Retinal pigment epithelial cell (primary cell): ENCODE results near the gene MYO1H.

Source experiments
- DNase-seq: peaks from one replicate; pipeline ENCODE4 v3.0.0-alpha.2; 2010; ENCODE audit warnings: low read depth
- H3K4me3 ChIP-seq: 2 replicates; pipeline ENCODE4 v1.5.1; 2011; ENCODE audit warnings: mild to moderate bottlenecking, low read length, control low read depth, moderate library complexity
- TF ChIP-seq, protein P1 (sequence below): conservative IDR thresholded peaks from 2 replicates; pipeline ENCODE4 v1.5.1; 2011; ENCODE audit warnings: low read depth, low read length, control low read depth, inconsistent platforms

The MYO1H gene

DNA sequence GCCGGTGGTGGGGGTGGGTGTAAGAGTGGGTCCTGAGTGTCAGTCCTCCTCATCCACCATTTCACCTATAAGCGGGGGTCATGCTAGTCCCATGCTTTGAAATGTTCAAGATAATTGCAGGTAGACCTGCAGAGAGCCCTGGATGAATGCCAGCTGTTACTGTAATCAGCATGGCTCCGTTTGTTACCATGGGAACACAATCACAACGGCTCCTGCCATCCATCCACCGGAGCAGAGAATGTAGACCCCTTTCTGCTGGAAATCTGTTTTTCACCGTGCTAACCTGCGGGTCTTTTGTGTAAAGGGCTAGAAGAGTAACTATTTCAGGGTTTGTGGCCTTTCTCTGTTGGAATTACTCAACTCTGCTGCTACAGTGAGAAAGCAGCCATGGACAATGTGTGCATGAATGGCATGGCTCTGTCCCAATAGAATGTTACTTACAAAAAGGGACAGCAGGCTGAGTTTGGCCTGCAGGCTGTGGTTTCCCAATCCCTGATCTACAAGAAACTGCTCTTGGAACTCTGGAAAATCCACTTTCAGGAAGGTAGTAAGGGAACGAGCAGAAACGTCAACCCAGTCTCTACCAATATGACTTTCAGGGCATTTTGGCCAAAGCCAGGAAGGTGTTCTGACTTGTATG is 93.3 kb downstream of the MYO1H start:
- TF ChIP-seq, protein P1, sequence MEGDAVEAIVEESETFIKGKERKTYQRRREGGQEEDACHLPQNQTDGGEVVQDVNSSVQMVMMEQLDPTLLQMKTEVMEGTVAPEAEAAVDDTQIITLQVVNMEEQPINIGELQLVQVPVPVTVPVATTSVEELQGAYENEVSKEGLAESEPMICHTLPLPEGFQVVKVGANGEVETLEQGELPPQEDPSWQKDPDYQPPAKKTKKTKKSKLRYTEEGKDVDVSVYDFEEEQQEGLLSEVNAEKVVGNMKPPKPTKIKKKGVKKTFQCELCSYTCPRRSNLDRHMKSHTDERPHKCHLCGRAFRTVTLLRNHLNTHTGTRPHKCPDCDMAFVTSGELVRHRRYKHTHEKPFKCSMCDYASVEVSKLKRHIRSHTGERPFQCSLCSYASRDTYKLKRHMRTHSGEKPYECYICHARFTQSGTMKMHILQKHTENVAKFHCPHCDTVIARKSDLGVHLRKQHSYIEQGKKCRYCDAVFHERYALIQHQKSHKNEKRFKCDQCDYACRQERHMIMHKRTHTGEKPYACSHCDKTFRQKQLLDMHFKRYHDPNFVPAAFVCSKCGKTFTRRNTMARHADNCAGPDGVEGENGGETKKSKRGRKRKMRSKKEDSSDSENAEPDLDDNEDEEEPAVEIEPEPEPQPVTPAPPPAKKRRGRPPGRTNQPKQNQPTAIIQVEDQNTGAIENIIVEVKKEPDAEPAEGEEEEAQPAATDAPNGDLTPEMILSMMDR, result no peak
- no peak for DNase-seq

DNA sequence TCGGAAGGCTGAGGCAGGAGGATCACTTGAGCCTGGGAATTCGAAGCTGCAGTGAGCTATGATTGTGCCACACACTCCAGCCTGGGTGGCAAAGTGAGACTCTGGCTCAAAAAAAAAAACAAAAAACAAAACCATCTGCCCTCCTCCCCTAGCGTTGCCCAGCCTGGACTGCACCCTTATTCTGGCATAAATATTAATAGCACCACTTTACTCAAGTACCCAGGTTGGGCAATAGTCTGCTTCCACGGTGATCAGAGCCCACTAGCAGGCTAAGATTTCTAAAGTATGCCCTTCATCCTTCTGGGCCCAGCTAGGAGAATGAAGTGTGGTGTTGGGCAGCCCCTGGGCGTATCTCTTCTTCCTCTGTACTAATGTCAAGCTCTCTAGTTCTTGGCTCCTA is 96.1 kb downstream of the MYO1H start:
- no peak overlapping the region for H3K4me3 ChIP-seq
- TF ChIP-seq, protein P1, result no peak
- no peak for DNase-seq

More for the DNA sequence above, 93.3 kb downstream of the MYO1H start:
- no peak overlapping the region for H3K4me3 ChIP-seq

GRCh38 chr12:109444259-109444658 is 96.6 kb downstream of the MYO1H start:
- TF ChIP-seq, protein P1, result no peak
- no peak overlapping the region for H3K4me3 ChIP-seq
- no peak for DNase-seq

DNA sequence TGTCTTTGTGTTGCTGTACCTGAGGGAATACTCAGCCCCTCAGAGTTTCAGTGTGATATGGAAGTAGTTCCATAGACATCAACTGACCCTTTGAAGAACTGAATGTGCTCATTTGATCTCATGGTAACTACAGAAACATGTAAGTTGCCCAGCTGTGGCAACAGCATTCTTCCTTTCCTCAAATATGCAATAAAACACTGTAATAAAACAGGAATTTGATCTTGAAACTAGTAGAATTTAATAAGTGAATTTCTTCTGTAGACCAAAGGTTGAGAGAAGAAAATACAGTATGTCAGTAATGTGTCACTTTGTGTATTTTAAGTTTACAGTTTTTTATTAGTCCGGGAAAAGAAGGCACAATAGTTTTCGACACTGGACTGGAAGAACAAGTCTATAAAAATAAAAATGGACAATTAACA is 97.5 kb downstream of the MYO1H start:
- DNase-seq, result no peak
- TF ChIP-seq, protein P1, result no peak

DNA sequence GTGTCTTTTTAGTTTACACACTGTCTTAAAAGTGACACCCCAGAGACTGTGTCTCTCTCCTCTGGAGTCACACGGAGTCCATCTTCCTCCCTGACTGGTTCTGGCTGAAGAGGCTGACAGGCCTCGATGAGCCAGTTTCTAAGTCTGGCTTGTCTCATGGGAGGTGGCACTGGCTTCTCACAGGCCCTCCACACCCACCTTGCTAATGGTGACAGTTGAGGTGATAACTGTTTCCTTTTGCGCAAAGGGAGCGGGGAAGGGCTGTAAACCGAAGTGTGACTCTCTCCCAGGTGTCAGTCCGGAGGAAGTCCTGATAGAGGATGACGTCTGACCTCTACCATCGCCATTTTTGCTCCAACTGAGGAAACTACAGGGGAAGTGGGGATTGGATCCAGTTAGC is 99.2 kb downstream of the MYO1H start:
- no peak for DNase-seq
- TF ChIP-seq, protein P1, result no peak
- no peak overlapping the region for H3K4me3 ChIP-seq

More for the DNA sequence above, 97.5 kb downstream of the MYO1H start:
- H3K4me3 ChIP-seq, result no peak overlapping the region

DNA sequence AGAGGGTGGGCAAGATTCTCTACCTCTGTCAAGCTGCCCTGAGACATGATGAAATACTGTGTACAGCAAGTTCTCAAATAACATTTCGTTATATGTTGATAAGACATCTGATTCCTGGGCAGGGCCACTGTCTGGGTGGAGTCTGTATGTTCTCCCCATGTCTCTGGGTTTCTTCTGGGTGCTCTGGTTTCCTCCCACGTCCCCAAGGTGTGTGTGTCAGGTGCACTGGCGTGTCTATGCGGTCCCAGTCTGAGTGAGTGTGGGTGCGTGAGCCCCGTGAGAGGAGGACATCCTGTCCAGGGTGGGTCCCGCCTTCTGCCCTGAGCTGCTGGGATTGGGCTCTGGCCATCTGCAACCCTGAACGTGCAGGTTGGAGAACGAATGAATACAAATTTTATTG is 99.8 kb downstream of the MYO1H start:
- H3K4me3 ChIP-seq, result no peak overlapping the region
- TF ChIP-seq, protein P1, result no peak
- DNase-seq, result no peak

GRCh38 chr12:109448272-109448671 is 100.6 kb downstream of the MYO1H start:
- DNase-seq, result no peak
- H3K4me3 ChIP-seq, result no peak overlapping the region
- TF ChIP-seq, protein P1, result no peak
